H54 (cell line): ENCODE data around the gene PGP.
A peak's percentile ranks its signal among the peaks of the same experiment; 100 is the strongest.

ENCODE experiments used
- DNase-seq: peaks from one replicate; pipeline ENCODE4 v3.0.0; 2011; ENCODE audit warnings: low spot score, mixed read lengths; ENCODE audit not compliant: insufficient read length
- FAIRE-seq: peaks from 3 replicates; lab custom pipeline; 2011; peaks lifted over from hg19 to GRCh38; lab: Jason Lieb, UNC
- POLR2A ChIP-seq: IDR thresholded peaks from 2 replicates; pipeline ENCODE4 v1.6.1; 2011; ENCODE audit warnings: low read depth, mild to moderate bottlenecking, low read length

The PGP gene

GRCh38 chr16:2233046-2233775 lies 18.6 kb upstream of the PGP start:
- no peak for DNase-seq
- FAIRE-seq: no peak
- TF ChIP-seq POLR2A: no peak

GRCh38 chr16:2232094-2232990 lies 17.7 kb upstream of the PGP start:
- no peak for DNase-seq
- TF ChIP-seq POLR2A: no peak
- no peak for FAIRE-seq

GRCh38 chr16:2231016-2231931 lies 16.6 kb upstream of the PGP start:
- TF ChIP-seq POLR2A: no peak
- DNase-seq (no peak), FAIRE-seq (no peak)

GRCh38 chr16:2230376-2230775 lies 15.7 kb upstream of the PGP start:
- FAIRE-seq (no peak), DNase-seq (no peak)
- TF ChIP-seq POLR2A: no peak

GRCh38 chr16:2229632-2230250 lies 15.1 kb upstream of the PGP start:
- TF ChIP-seq POLR2A: no peak
- no peak for FAIRE-seq
- DNase-seq: no peak

GRCh38 chr16:2229091-2229490 lies 14.5 kb upstream of the PGP start:
- no peak for FAIRE-seq
- DNase-seq: no peak
- no peak for TF ChIP-seq POLR2A

- no peak for TF ChIP-seq POLR2A
- DNase-seq (no peak), FAIRE-seq (no peak)
Measured at GRCh38 chr16:2228161-2228824, 13.7 kb upstream of the PGP start.

- TF ChIP-seq POLR2A: no peak
- no peak for DNase-seq
- no peak for FAIRE-seq
Measured at GRCh38 chr16:2226918-2227317, 12.3 kb upstream of the PGP start.

GRCh38 chr16:2226245-2226793 lies 11.7 kb upstream of the PGP start:
- TF ChIP-seq POLR2A: no peak
- DNase-seq: peak; percentile 86
- no peak for FAIRE-seq

GRCh38 chr16:2223942-2224486 lies 9.4 kb upstream of the PGP start:
- DNase-seq: no peak
- TF ChIP-seq POLR2A: no peak
- no peak for FAIRE-seq

- FAIRE-seq (peak; percentile 20), DNase-seq (peak; percentile 99)
- peak; percentile 98 for TF ChIP-seq POLR2A
Measured at GRCh38 chr16:2223221-2223941, 8.7 kb upstream of the PGP start, which contains the start of gene E4F1. E4F1 (plus strand) TSS chr16:2223591; CDS start chr16:2223614, 23 bp downstream.
